SK-N-SH (cell line): ENCODE measurements around the gene TNFRSF14. TPM values are rescaled to one million over a fixed set of nuclear protein-coding genes. Genes with fewer than 3 reads are reported as not detected.
A peak's percentile ranks its signal among the peaks of the same experiment; 100 is the strongest.

Experiments
- CTCF ChIA-PET: fragments of 300-600, 350-600 bp; formaldehyde crosslinking; extraction: SDS; loops from one replicate; lab custom pipeline; 2021; lab: Yijun Ruan, JAX
- POLR2A ChIA-PET: fragments of 350-600 bp; sonication (Branson Sonifier 250); formaldehyde crosslinking; extraction: SDS; loops from one replicate; lab custom pipeline; 2020; ENCODE audit warnings: antibody characterized with exemption, inconsistent platforms; lab: Yijun Ruan, JAX
- DNase-seq: peaks from one replicate; pipeline ENCODE4 v3.0.0; 2012
- H2AFZ ChIP-seq: fragments of 200-600 bp; sonication (generic); 2 replicates; pipeline ENCODE4 v1.8.1; 2016; ENCODE audit warnings: antibody characterized with exemption, mild to moderate bottlenecking, low read depth
- H3F3A ChIP-seq: fragments of 200-600 bp; sonication (generic); replicated peaks from 2 replicates; pipeline ENCODE3; 2016; ENCODE audit warnings: antibody characterized with exemption, mild to moderate bottlenecking; ENCODE audit not compliant: insufficient read depth
- H3K27ac ChIP-seq, 2 experiments: fragments of 200-500 bp in 1 of 2; fragments of 200-600 bp in 1 of 2; sonication (Bioruptor generic) in 1 of 2; sonication (generic), shearing (Covaris generic) in 1 of 2; 2 replicates each; pipeline versions ENCODE4 v1.5.1 to v1.6.1; 2014 to 2016; ENCODE audit warnings: low read depth in 2 of 2, inconsistent platforms in 1 of 2, low read length in 1 of 2, mild to moderate bottlenecking in 1 of 2, mixed read lengths in 1 of 2
- H3K27me3 ChIP-seq: fragments of 200-600 bp; sonication (generic), shearing (Covaris generic); 2 replicates; pipeline ENCODE4 v1.6.1; 2016; ENCODE audit warnings: mixed run types; ENCODE audit not compliant: insufficient read depth
- H3K36me3 ChIP-seq, 2 experiments: fragments of 200-500 bp in 1 of 2; fragments of 200-600 bp in 1 of 2; sonication (Bioruptor generic) in 1 of 2; sonication (generic) in 1 of 2; replicated peaks in 1 of 2; 2 replicates each; pipeline versions ENCODE3 to v1.5.1; 2014 to 2016; ENCODE audit warnings: low read length in 1 of 2, mild to moderate bottlenecking in 1 of 2; ENCODE audit not compliant: insufficient read depth in 2 of 2, control insufficient read depth in 1 of 2
- H3K4me1 ChIP-seq, 2 experiments: fragments of 200-500 bp in 1 of 2; fragments of 200-600 bp in 1 of 2; sonication (Bioruptor generic) in 1 of 2; sonication (generic), shearing (Covaris generic) in 1 of 2; 2 replicates each; pipeline versions ENCODE4 v1.5.1 to v1.6.1; 2014 to 2016; ENCODE audit warnings: low read depth in 1 of 2, low read length in 1 of 2, mixed run types in 1 of 2; ENCODE audit not compliant: insufficient read depth in 2 of 2, control insufficient read depth in 1 of 2
- H3K4me2 ChIP-seq: fragments of 200-600 bp; sonication (generic), shearing (Covaris generic); 2 replicates; pipeline ENCODE4 v1.6.1; 2017; ENCODE audit warnings: mixed run types
- H3K4me3 ChIP-seq, 2 experiments: fragments of 200-500 bp in 1 of 2; fragments of 200-600 bp in 1 of 2; sonication (Bioruptor generic) in 1 of 2; sonication (generic), shearing (Covaris generic) in 1 of 2; 2 replicates each; pipeline versions ENCODE4 v1.5.1 to v1.8.1; 2014 to 2016; ENCODE audit warnings: low read depth in 2 of 2, inconsistent platforms in 1 of 2, low read length in 1 of 2, mild to moderate bottlenecking in 1 of 2, mixed read lengths in 1 of 2, moderate library complexity in 1 of 2
- H3K79me2 ChIP-seq: fragments of 200-600 bp; sonication (generic); 2 replicates; pipeline ENCODE4 v1.8.1; 2017; ENCODE audit warnings: mild to moderate bottlenecking; ENCODE audit not compliant: insufficient read depth
- H3K9ac ChIP-seq: fragments of 200-600 bp; sonication (generic); 2 replicates; pipeline ENCODE4 v1.6.1; 2017; ENCODE audit warnings: mixed run types
- H3K9me2 ChIP-seq: fragments of 200-600 bp; sonication (generic); 2 replicates; pipeline ENCODE4 v1.6.1; 2017; ENCODE audit warnings: mixed run types
- H3K9me3 ChIP-seq: fragments of 200-600 bp; sonication (generic); 2 replicates; pipeline ENCODE4 v1.6.1; 2017; ENCODE audit warnings: mixed run types, mild to moderate bottlenecking, moderate library complexity
- H4K20me1 ChIP-seq: fragments of 200-600 bp; sonication (generic); 2 replicates; pipeline ENCODE4 v1.6.1; 2017; ENCODE audit warnings: mild to moderate bottlenecking, mixed run types; ENCODE audit not compliant: insufficient read depth
- ELF1 ChIP-seq: IDR thresholded peaks from 2 replicates; pipeline ENCODE4 v1.4.0; 2012
- EP300 ChIP-seq, 2 experiments: IDR thresholded peaks; 2 replicates each; pipeline versions ENCODE4 v1.4.0 to v1.6.1; 2012; ENCODE audit warnings: borderline replicate concordance in 1 of 2, low read depth in 1 of 2, low read length in 1 of 2
- FOSL2 ChIP-seq: IDR thresholded peaks from 2 replicates; pipeline ENCODE4 v1.4.0; 2012; ENCODE audit warnings: low read depth, mild to moderate bottlenecking, moderate library complexity, borderline replicate concordance
- FOXJ3 ChIP-seq: sonication (generic); formaldehyde crosslinking; IDR thresholded peaks from 2 replicates; pipeline ENCODE4 v1.5.1; 2020; ENCODE audit warnings: mild to moderate bottlenecking, missing genetic modification reagents
- JUND ChIP-seq: IDR thresholded peaks from 2 replicates; pipeline ENCODE4 v1.4.0; 2012
- MAX ChIP-seq: IDR thresholded peaks from 2 replicates; pipeline ENCODE4 v1.4.0; 2012; ENCODE audit warnings: low read depth
- MEF2A ChIP-seq: IDR thresholded peaks from 2 replicates; pipeline ENCODE4 v1.4.0; 2012; ENCODE audit warnings: low read depth, borderline replicate concordance
- MXI1 ChIP-seq: IDR thresholded peaks from 2 replicates; pipeline ENCODE4 v1.6.1; 2012; ENCODE audit warnings: mild to moderate bottlenecking, low read depth, low read length, improper control_type of control experiment
- NFIC ChIP-seq: IDR thresholded peaks from 2 replicates; pipeline ENCODE4 v1.4.0; 2012; ENCODE audit warnings: borderline replicate concordance
- SIN3A ChIP-seq: IDR thresholded peaks from 2 replicates; pipeline ENCODE4 v1.6.1; 2012; ENCODE audit warnings: low read depth, mild to moderate bottlenecking, low read length, moderate library complexity, borderline replicate concordance
- TCF12 ChIP-seq: IDR thresholded peaks from 2 replicates; pipeline ENCODE4 v1.4.0; 2012
- USF2 ChIP-seq: fragments of 150-350 bp; IDR thresholded peaks from 2 replicates; pipeline ENCODE4 v1.6.1; 2017; ENCODE audit warnings: antibody characterized with exemption, low read length, low read depth, borderline replicate concordance
- WGBS: methylation state at CpG from one replicate; pipeline ENCODE4 v1.1.6; 2017; ENCODE audit warnings: low lambda C conversion rate; 5-methylcytosine and 5-hydroxymethylcytosine counted together
- polyA plus RNA-seq, 3 experiments: library from polyadenylated mRNA; depleted of rRNA; stranded (reverse); fragments of >200 nt; gene quantifications; 2 replicates each; pipeline ENCODE4 v1.2.3, GENCODE V29; 2012
- TF ChIP-seq, protein P1 (sequence below): IDR thresholded peaks from 2 replicates; pipeline ENCODE4 v1.6.1; 2012; ENCODE audit warnings: mild to moderate bottlenecking, low read depth, low read length, moderate library complexity

Gene TNFRSF14
- polyA plus RNA-seq, 1 of the 3 experiments (the other 2 are of a cell fraction): 0.28 TPM

DNA sequence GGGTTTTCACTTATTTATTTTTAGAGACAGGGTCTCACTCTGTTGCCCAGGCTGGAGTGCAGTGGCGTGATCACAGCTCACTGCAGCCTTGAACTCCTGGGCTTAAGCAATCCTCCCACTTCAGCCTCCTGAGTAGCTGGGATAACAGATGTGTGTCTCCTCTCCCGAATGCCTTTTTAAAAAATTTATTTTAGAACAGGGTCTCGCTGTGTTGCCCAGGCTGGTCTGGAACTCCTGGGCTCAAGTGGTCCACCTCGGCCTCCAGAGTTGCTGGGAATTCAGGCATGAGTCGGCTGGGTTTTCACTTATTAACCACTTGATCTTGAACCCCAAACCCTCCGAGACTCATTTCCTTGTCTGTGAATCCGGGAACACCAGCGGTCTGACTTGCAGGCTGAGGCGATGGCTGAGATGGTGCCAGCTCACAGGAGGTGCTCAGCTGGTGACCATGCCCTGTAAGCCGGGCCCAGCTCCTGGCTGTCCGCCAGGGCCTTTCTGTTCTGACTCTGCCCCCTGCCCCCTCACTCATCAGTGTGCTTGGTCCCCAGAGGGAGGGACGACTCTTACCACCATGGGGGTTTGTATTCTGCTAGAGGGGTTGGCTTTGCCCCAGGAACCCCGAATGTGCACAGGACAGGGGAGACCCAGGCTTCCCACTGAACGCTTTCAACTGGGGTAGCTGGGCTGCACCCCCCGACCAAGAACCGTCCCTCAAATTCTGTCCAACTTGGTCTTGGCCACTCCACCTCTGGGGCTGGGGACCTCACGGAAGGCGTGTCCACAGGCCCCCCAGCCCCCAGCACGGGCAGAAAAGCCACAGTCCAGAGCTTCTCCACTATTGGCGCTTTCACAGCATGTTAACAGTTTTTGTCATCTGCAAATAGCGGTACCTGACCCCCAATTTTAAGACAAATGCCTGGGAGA lies 54.1 kb downstream of the TNFRSF14 start:
- Histone ChIP-seq H3K4me3 (no peak overlapping the region; a peak in 1 of 4 replicates), H3K9ac (no peak overlapping the region), H3F3A (no peaks in the 10 kb centered on the region), H3K4me1 (peaks cover 0 to 13% of the 10 kb centered on the region in 2 experiments; a peak in 1 of 4 replicates), H3K9me3 (no peaks in the 10 kb centered on the region), H3K79me2 (no peaks in the 10 kb centered on the region), H2AFZ (no peak overlapping the region), H3K4me2 (no peak overlapping the region), H3K27ac (no peak overlapping the region; a peak in 1 of 4 replicates), H3K36me3 (no peaks in the 10 kb centered on the region), H4K20me1 (no peaks in the 10 kb centered on the region), H3K27me3 (no peaks in the 10 kb centered on the region), H3K9me2 (no peaks in the 10 kb centered on the region)
- peak; percentile 73 for DNase-seq
- ChIA-PET CTCF (interaction anchor here (1.1 to 1.2 kb wide), 2 partner anchors 14 to 177 kb away, joined by 3 to 4 read pairs; no protein-coding TSS in a partner anchor), POLR2A (interaction anchor here (0.6 to 1.2 kb wide), 5 partner anchors 23 to 30 kb away, joined by 3 to 5 read pairs (median 3); partner anchors contain the start of gene PRXL2B)
- TF ChIP-seq MEF2A (no peak), FOSL2 (no peak), ELF1 (no peak)
- 41% methylated on average over 9 of the region's 21 CpGs for WGBS

GRCh38 chr1:2611031-2611501 lies 54.9 kb downstream of the TNFRSF14 start:
- H3K27me3 ChIP-seq: no peaks in the 10 kb centered on the region
- TF ChIP-seq NFIC: no peak
- no peak for TF ChIP-seq SIN3A
- 0 out of 2 replicates have a peak, but pooled peaks have one; percentile 15 for TF ChIP-seq MXI1
- H2AFZ ChIP-seq: no peak overlapping the region
- no peaks in the 10 kb centered on the region for H3K9me2 ChIP-seq
- no peaks in the 10 kb centered on the region for H3K79me2 ChIP-seq
- ChIA-PET CTCF (interaction anchor here (1.1 to 1.2 kb wide), 2 partner anchors 13 to 176 kb away, joined by 3 to 4 read pairs; no protein-coding TSS in a partner anchor), POLR2A (interaction anchor here (1.0 to 1.2 kb wide), 3 partner anchors 23 to 30 kb away, joined by 3 to 5 read pairs (median 4); no protein-coding TSS in a partner anchor)
- no peaks in the 10 kb centered on the region for H3F3A ChIP-seq
- no peak overlapping the region for H3K4me2 ChIP-seq
- DNase-seq: peak; percentile 93
- no peaks in the 10 kb centered on the region for H3K9me3 ChIP-seq
- whole genome bisulfite sequencing: 0% methylated on average over 1 of the region's 24 CpGs
- H3K9ac ChIP-seq: no peak overlapping the region
- no peak overlapping the region; a peak in 1 of 4 replicates for H3K27ac ChIP-seq
- H3K4me3 ChIP-seq: peak overlapping the region in 1 of 2 experiments; percentile 32; a peak in 1 of 4 replicates
- H4K20me1 ChIP-seq: no peaks in the 10 kb centered on the region
- H3K36me3 ChIP-seq: no peaks in the 10 kb centered on the region
- peaks cover 0 to 13% of the 10 kb centered on the region in 2 experiments; a peak in 1 of 4 replicates for H3K4me1 ChIP-seq

- Histone ChIP-seq H3K4me1 (peaks cover 0 to 13% of the 10 kb centered on the region in 2 experiments; a peak in 1 of 4 replicates), H3K9ac (no peak overlapping the region), H3K9me2 (no peaks in the 10 kb centered on the region), H3K36me3 (no peaks in the 10 kb centered on the region), H3F3A (no peaks in the 10 kb centered on the region), H3K4me3 (peak overlapping the region in 1 of 2 experiments; percentile 32; a peak in 1 of 4 replicates), H3K9me3 (no peaks in the 10 kb centered on the region), H3K27ac (no peak overlapping the region), H2AFZ (no peak overlapping the region), H3K79me2 (no peaks in the 10 kb centered on the region), H4K20me1 (no peaks in the 10 kb centered on the region), H3K4me2 (no peak overlapping the region), H3K27me3 (no peaks in the 10 kb centered on the region)
- 58% methylated on average over 3 of the region's 19 CpGs for WGBS
- ChIA-PET POLR2A (interaction anchor here (1.1 kb wide), 1 partner anchor 26 kb away, joined by 3 read pairs; no protein-coding TSS in a partner anchor), CTCF (no interaction called here)
- DNase-seq: no peak
- no peak for TF ChIP-seq MAX
- TF ChIP-seq, protein P1, sequence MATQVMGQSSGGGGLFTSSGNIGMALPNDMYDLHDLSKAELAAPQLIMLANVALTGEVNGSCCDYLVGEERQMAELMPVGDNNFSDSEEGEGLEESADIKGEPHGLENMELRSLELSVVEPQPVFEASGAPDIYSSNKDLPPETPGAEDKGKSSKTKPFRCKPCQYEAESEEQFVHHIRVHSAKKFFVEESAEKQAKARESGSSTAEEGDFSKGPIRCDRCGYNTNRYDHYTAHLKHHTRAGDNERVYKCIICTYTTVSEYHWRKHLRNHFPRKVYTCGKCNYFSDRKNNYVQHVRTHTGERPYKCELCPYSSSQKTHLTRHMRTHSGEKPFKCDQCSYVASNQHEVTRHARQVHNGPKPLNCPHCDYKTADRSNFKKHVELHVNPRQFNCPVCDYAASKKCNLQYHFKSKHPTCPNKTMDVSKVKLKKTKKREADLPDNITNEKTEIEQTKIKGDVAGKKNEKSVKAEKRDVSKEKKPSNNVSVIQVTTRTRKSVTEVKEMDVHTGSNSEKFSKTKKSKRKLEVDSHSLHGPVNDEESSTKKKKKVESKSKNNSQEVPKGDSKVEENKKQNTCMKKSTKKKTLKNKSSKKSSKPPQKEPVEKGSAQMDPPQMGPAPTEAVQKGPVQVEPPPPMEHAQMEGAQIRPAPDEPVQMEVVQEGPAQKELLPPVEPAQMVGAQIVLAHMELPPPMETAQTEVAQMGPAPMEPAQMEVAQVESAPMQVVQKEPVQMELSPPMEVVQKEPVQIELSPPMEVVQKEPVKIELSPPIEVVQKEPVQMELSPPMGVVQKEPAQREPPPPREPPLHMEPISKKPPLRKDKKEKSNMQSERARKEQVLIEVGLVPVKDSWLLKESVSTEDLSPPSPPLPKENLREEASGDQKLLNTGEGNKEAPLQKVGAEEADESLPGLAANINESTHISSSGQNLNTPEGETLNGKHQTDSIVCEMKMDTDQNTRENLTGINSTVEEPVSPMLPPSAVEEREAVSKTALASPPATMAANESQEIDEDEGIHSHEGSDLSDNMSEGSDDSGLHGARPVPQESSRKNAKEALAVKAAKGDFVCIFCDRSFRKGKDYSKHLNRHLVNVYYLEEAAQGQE: no peak
- no peak for TF ChIP-seq USF2
- TF ChIP-seq NFIC: no peak
- TF ChIP-seq JUND: no peak
- no peak for TF ChIP-seq TCF12
- no peak for TF ChIP-seq EP300 (IDR thresholded peaks at IDR 0.05; ENCODE audit: borderline replicate concordance in 1 of 2, low read depth in 1 of 2, low read length in 1 of 2)
- TF ChIP-seq FOXJ3 (CRISPR knock-in tag): no peak
Observed at GRCh38 chr1:2611621-2612437, 55.7 kb downstream of the TNFRSF14 start.
